ENCODE results near the gene STX16. TPM values are rescaled to one million over a fixed set of nuclear protein-coding genes. Genes with fewer than 3 reads are reported as not detected.

The STX16 gene
- total RNA-seq, 1 donor from 2014 or later: 31.4 TPM

DNA sequence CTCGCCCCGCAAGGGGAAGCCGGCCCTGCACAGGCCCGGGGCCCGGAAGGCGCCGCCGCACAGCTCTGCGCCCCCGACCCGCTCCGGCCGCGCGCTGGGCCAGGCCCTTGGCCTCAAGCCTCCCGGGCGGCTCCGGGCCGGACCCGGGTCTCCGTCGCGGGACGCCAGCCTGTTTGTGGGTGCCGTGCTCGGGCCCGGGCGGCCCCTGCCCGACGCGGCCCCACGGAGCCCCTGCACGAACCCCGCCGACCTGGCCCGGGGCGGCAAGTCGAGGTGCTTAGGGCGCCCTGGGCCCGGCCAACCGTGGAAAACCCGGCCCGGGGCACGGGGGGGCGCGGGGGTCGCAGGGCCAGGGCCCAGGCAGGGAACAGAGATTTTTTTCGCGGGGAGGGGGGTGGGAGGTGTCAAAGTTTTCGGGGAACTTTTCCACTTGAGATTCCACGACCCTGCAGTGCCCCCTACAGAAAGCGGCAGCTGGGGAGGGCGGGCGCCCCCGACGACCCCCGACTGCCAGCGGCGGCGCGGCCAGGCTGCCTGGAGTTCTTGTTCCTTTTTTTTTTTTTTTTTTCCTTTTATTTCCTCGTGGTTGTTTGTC is 805 bp upstream of the STX16 start:
- no peak for FAIRE-seq
- DNase-seq (ENCODE audit: low spot score in 2 of 2): peak; percentile 68 to 77

DNA sequence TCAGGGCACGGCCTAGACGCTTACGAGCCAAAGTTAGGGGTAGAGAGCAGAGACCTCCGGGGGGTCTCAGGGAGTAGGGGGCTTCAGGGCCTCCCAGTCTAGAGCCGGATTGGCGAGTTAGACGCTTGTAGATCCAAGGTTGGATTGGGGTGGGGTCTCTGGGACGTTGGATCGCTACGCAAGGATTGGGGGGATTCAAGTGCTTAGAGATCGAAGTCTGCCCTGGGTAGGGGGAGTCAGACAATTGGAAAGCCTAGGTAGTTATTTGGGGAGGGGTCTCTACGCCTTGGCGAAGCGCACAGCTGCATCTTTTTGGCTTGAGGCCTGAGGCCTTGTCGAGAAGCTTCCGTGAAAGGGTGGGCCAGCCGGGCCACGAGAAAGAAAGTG is 469 bp downstream of the STX16 start:
- DNase-seq (ENCODE audit: low spot score in 2 of 2) (peak in 1 of 2 donors; percentile 63), FAIRE-seq (no peak)

DNA sequence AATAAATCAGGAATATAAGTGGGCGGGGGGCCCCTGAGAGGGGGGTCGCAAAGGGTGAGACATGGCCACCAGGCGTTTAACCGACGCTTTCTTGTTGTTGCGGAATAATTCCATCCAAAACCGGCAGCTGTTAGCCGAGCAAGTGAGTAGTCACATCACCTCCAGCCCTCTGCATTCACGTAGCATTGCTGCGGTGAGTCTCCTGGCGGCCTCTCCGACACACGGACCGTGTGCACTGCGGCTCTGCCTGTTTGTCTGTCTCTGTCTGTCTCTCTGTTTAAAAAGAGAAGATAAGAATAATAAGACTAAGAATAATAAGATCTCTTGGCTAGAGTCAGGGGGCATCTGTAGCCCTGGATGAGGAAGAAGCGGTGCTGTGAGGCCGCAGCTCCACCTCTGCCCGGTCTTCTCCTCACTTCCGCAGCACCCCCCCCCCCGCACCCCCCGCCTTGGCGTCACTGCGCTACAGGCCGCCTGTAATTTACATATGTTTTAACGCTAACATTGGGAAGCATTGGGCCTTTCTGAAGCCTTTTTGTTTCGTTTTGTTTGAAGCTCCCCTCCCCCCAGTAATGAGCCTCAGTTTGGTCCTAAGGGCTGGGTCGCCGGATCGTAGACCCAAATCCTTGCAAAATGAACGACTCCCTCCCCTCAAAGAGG is 993 bp downstream of the STX16 start:
- DNase-seq (ENCODE audit: low spot score in 2 of 2): peak; percentile 50 to 62
- no peak for FAIRE-seq

DNA sequence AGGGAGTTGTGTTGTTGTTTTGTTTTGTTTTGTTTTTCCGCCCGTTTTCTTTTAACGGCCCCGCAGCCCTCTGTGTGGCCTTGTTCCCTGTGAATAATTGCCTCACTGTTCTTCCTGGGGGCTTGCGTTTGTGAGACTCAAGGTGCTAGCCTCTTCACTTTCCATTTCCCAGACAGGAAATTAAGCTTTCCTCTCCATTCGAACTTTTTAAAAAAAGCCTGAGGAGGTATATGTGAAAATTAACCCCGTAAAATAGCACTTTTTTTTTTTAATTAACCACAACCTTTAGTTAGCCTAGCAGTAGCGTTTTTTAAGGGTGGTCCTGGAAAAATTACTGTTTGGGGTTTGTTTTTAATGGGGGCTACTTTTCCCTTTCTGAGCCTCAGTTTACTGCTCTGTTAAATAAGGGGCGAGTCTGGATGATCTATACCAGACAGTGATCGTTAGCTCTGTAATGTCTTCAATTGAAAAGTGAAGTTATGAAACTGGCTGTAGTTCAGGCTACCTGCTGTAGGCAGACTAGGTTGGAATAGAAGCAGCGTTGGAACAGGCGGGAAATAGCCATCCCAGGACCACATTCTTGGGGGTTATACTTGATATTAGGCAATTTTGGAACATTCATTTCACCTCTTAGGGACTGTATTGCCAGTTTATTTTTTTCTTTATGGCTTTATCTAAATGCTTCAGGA is 1.7 kb downstream of the STX16 start:
- FAIRE-seq (no peak), DNase-seq (ENCODE audit: low spot score in 2 of 2) (no peak)

DNA sequence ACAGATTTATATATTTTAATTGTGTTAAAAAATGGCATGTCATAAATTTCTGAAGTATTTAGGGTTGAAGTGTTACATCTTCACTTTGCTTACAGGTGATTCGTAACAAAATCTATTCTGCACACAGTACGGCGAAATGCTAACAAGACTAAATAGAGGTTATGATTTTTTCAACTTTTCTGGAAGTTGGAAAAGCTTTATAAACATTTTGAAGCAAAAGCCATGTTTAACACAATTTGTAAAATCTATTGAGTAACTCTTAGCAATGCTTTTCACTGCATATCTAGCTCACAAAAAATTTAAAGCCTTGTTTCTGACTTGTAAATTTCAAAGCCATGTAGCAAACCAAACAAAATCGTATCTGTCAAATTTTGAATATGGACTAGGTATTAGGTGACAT is 3.3 kb downstream of the STX16 start:
- FAIRE-seq (no peak), DNase-seq (ENCODE audit: low spot score in 2 of 2) (no peak)

DNA sequence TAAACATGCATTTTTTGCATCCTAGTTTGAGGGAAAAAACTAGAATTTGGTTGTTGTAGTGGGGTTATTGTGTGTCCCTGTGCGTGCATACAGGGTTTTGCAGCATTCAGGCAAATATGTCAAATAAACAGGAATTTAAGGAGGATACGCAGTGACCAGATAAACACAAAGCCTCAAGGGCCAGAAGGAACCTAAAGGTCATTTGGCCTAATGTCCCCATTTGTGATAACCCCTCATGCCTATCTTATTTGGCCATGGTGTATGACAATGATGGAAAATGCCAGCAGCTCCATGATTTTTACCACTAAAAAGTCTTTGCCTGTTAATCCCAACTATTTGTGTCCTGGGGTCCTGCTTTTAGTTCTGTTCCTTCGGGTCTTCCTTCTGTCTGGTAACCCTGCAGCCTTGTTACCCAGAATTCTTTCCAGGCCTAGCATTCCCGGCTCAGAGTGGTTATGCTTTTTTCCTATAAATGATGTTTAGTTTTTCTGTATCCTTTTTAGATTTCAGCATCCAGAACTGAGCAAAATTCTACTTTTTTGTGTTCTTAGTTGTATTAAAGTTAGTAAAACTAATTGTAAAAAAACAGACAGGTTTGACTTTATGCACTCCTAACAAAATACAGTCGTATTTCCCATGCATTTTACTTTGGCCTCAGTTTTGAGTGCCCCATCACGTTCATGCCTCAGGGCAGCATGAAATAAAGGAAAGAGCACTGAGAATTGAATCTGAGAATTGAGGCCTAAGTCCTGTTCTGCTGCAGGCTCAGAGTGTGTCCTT is 4.4 kb downstream of the STX16 start:
- FAIRE-seq (no peak), DNase-seq (ENCODE audit: low spot score in 2 of 2) (no peak)

DNA sequence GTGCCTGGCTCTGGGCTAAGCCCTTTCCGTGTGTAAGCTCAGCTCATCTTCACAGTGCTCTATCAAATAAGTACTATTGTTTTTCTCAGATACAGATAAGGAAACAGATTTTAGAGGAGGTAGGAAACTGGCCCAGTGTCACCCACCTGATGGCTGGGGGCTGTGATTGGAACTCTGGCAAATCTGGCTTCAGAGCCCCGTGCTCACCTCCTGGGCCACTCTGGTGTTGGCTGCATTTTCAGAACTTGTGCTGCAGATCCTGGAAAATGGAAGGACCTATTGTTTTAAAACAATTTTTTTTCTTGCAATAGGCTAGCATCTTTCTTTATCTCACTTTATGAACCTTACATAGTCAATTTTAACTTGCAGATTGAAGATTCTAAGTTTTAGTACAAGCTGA is 5.7 kb downstream of the STX16 start:
- FAIRE-seq (no peak), DNase-seq (ENCODE audit: low spot score in 2 of 2) (no peak)

DNA sequence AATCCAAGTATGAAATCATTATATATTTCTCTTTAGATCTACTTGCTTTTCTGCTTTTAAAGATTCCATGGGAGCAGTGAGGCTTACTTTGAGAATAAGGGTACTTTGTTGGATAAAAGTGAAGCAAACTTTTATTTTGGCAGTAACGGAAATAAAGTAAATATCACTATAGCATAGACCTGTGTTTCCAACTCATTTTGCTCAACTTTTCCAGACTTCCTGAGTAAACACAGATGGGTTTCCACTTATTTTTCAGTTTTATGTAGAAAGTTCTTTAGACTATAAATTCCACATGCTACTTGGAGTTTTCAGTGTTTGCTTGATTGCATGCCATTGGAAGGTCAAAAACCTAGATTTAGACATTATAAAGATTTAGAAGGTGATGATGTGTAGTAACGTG is 6.2 kb downstream of the STX16 start:
- FAIRE-seq (no peak), DNase-seq (ENCODE audit: low spot score in 2 of 2) (no peak)

DNA sequence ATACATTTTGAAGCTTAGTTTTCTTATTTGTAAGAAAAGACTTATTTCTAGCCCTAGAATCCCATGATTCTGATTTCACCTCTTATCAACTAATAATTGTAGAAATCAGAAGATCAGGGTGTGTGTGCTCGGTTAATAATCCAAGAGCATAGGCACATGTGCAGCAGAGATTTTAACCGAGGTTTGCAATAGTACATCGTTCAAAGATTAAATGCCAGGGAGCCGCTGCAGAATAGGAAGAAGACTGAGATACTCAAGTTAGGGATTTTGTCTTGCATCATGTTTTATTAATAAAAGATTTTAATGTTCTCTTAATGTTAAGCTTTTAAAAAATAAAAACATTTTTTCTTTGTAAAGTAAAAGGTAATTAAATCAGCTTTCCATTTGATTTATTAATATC is 6.9 kb downstream of the STX16 start:
- DNase-seq (ENCODE audit: low spot score in 2 of 2): no peak
- no peak for FAIRE-seq

DNA sequence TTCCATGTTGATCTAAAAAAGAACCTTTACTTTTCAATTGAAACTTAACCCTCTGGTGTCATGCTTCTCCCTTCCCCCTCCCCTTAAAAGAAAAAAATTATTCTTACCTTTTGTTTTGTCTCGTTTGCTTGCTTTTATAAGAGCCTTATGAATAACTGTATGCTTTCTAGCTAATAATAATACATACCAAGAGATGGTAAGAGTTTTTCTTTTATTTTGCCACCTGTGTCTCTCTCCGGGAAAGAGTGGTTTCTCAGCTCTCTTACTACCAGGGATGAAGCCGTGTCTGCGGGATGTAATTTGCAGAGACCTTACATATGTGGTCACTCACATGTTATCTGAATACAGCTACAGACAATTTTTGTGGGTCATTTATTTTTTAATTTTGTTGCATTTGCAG is 7.7 kb downstream of the STX16 start:
- no peak for DNase-seq (ENCODE audit: low spot score in 2 of 2)
- FAIRE-seq: no peak

DNA sequence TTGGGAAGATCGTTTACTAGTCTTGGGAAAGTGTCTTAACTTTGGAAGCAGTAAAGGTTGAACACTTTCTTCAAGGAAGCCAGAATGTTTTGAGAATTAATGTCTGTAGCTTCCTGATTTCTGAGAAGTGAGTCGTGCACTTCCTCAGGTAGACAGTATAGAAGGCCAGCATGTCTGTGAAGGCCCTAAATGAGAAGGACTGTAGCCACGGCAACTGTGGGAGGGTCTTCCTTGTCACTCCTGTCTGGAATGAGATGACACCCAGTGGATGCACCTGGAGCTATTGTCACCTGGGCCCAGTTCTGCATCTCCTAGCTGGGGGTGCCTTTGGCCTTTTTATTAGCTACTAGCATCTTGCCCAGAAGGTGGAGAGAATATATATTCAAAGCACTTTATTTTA is 8.8 kb downstream of the STX16 start:
- no peak for FAIRE-seq
- no peak for DNase-seq (ENCODE audit: low spot score in 2 of 2)

DNA sequence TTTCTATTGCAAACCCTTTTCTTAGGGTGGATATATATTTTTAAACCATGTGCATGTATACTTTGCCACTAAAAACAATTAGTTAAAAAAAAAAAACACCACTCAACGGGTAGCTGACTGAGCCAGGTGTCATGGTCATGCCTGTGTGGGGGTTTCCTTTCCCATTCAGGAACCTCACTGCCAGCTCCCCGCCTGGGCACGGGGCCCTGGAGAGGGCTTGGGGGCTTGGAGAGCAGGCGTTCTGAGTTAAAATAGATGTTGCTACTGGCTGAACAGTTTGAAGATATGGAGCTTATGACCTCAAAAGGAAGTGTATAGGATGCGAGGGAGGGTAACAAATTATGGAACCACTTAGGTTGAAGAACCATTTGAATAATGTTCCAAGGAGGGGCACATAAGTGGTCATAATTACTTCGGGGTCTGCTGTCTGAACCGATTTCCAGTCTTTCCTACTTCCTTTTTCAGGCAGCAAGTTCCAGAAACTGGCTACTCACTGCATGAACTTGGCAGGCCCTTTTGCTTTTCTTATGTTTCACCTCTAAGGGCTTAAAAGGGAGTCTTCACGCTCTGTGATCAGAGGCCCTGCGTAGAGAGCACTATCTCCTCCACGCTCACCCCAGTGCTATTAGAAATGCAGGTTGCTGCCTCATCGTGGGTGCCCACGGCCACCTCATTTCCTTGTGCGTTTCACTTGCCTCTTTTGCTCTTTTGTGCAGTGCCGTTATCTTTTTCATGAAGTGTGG is 9.9 kb downstream of the STX16 start:
- DNase-seq (ENCODE audit: low spot score in 2 of 2): no peak
- no peak for FAIRE-seq

DNA sequence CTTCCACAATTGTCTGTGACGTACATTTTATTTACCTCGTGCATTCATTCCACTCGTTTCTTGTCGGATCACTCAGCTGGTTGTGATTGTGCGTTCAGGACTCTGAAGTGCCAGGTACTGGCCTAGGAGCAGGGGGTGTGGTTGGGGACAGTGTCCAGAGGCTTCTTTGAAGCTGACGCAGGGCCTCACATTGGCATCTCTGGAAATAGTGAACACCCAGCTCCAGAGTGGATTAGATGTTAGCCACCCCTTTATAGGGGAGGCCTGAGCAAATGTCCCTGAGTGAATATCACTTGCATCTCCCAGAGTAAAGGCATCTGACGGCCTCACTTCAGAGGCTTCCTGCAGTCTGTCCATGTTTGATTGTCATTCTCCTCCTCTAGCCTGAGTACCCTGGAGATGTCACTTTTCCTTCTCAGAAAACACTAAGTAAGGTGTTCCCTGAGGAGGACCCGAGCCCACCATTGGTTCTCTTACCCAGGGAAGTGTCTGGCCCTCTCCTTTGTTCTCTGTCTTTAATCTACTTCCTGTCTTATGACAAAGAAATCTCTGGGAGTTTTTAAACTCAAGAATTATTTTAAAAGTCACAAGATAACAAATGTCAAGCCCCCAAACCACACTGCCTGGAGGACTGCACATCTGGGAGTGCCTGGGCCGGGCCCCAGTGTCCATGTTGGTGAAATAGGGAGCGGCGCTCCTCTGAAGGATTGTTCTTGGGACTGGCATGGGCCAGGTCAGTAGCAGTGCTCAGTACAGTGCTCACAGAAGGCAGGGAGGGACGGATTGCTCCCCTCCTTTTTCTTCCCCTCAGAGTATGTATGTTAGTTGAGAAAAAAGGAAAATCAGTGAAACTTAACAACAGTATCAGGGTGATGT is 10.8 kb downstream of the STX16 start:
- FAIRE-seq (no peak), DNase-seq (ENCODE audit: low spot score in 2 of 2) (no peak)

DNA sequence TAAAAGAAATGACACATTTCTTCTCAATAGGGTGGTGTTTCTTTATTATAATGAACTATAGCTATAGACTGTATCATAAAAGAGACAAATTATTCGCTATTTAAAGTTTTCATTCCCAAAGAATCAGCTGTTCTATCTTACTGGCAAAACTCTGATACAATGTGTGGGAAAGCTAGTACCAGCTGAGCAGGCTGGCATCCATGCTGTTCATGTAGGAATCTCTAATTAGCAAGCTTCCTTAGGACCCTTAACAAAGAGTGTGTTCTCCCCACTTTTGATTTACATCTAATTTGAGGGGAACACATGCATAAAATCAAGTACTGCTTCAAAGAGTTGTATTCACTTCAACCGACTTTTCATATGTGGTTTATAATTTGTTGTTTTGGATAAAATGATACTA is 13.2 kb downstream of the STX16 start:
- no peak for FAIRE-seq
- DNase-seq (ENCODE audit: low spot score in 2 of 2): no peak

DNA sequence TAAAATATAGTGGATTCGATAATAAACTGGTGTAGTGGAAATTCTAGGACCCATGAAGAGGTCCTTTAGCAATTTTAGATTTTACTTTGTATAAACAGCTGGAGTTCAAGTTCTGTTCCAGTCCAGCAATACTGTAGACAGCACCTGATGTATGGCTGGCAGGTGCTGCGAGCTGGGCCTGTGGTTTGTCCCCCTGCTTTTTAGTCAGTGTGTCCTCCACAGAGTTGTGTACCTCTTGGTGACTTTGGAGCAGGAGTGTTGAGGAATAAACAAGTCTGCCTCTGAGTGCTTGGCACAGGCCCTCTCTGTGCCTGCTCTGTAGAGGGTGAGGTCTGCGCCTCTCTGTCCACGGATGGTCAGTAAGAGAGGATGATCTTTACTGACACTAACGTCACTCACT is 13.8 kb downstream of the STX16 start:
- FAIRE-seq: no peak
- DNase-seq (ENCODE audit: low spot score in 2 of 2): no peak

DNA sequence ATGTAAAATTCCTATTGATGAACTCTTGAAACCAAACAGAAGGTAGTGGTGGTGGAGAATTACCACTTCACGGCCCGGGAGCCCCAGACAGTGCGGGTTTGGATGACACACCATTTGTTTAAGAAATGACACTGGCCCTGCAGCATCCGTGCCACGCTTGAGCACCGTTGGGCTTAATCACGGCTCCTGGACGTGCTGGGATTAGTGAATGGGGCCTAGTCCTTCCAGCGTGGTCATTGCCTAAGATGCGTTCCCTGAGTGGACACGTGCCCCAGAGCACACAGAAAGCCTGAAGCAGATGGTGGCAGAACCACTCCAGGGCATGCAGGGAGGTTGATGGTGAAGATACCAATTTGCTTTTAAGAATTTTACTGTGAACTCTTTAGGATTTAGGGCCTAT is 14.5 kb downstream of the STX16 start:
- no peak for FAIRE-seq
- DNase-seq (ENCODE audit: low spot score in 2 of 2): no peak

DNA sequence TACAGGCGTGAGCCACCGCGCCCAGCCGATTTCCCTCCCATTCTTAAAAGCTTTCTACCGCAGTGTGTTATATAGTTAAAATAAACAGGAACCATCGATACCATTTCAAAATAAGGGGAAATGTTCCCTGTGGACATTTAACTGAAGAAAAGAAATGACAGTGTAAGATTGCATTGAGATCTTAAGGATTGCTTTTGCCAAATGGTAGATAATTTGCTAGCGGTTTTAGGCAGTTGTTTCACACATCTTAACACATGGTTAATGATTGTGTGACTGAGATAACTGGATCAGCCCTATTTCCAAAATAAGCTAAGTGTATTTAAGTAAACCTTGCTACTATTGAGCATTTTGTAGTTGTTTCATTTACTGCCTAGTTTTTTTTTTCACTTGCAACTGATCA is 15.6 kb downstream of the STX16 start:
- DNase-seq (ENCODE audit: low spot score in 2 of 2) (no peak), FAIRE-seq (no peak)

DNA sequence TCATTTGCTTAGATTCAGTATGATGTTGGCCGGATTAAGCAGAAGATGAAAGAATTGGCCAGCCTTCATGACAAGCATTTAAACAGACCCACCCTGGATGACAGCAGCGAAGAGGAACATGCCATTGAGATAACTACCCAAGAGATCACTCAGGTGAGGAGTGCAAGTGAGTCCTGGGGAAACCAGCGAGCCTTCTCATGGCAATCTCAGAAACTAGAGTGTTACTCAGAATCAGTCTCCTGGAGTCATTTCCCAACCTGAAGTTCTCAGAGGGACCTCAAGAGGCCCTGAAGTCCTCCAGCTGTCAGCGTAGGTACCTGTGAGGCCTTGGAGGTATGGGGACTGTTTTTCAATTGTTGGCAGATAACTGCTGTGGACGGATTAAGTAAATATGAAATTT is 16.9 kb downstream of the STX16 start:
- no peak for DNase-seq (ENCODE audit: low spot score in 2 of 2)
- FAIRE-seq: no peak

DNA sequence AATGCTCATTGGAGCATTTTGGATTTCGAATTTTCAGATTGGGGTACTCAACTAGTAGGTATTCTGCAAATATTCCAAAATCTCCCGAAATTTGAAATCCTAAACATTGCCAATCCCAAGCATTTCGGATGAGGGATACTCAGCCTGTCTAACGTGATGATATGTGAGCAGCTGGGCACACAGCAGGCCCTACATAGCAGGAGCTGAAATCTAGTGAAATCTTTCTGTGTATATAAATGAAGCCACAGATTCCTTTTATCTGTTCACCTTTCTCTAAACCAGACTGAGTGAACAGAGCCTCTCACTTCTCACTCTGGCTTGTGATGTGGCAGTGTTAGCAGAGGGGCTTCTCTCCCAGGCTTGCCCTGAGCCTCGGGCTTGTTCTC is 17.8 kb downstream of the STX16 start:
- DNase-seq (ENCODE audit: low spot score in 2 of 2): no peak
- no peak for FAIRE-seq
